Thyroid gland (tissue), 4 donors: ENCODE results near the gene AGBL4.

Experiments
- CTCF ChIP-seq, 6 experiments: fragments of 200-600 bp in 3 of 6; fragments of 450-650 bp in 3 of 6; sonication (generic) in 3 of 6; IDR thresholded peaks; one replicate each; pipeline ENCODE4 v1.5.1; 2016 to 2019; ENCODE audit warnings: antibody characterized with exemption in 6 of 6, mild to moderate bottlenecking in 2 of 6, inconsistent platforms in 1 of 6, moderate library complexity in 1 of 6
- POLR2A ChIP-seq, 2 donors: fragments of 450-650 bp; IDR thresholded peaks; one replicate each; pipeline ENCODE4 v1.6.1; 2017; ENCODE audit warnings: antibody characterized with exemption in 2 of 2, mild to moderate bottlenecking in 2 of 2, moderate library complexity in 1 of 2

GRCh38 chr1:48683839-48684238 lies 1339.9 kb downstream of the AGBL4 start:
- TF ChIP-seq POLR2A (IDR thresholded peaks at IDR 0.05) (no peak), CTCF (IDR thresholded peaks at IDR 0.05) (no peak)
